Measurements from ENCODE around the gene DHRS12.

Gene DHRS12

GRCh38 chr13:51804295-51805172, 571 bp upstream of the DHRS12 start:
- DNase-seq (ENCODE audit: low read depth): no peak
- TF ChIP-seq CTCF (IDR thresholded peaks at IDR 0.05; ENCODE audit: control insufficient read depth, insufficient read depth, low read depth, low read length, missing control alignments): no peak
- peak overlapping the region; percentile 88 for H3K4me3 ChIP-seq (ENCODE audit: control insufficient read depth, low read depth, low read length)

GRCh38 chr13:51802631-51803418, 1.1 kb downstream of the DHRS12 start:
- no peak for TF ChIP-seq CTCF (IDR thresholded peaks at IDR 0.05; ENCODE audit: control insufficient read depth, insufficient read depth, low read depth, low read length, missing control alignments)
- no peak for DNase-seq (ENCODE audit: low read depth)
- H3K4me3 ChIP-seq (ENCODE audit: control insufficient read depth, low read depth, low read length): peak overlapping the region; percentile 88

- no peak for DNase-seq (ENCODE audit: low read depth)
- H3K4me3 ChIP-seq (ENCODE audit: control insufficient read depth, low read depth, low read length): no peak overlapping the region
- TF ChIP-seq CTCF (IDR thresholded peaks at IDR 0.05; ENCODE audit: control insufficient read depth, insufficient read depth, low read depth, low read length, missing control alignments): no peak
Measured at GRCh38 chr13:51801631-51802099, 2.3 kb downstream of the DHRS12 start.

GRCh38 chr13:51800486-51800885, 3.5 kb downstream of the DHRS12 start:
- DNase-seq (ENCODE audit: low read depth): no peak
- TF ChIP-seq CTCF (IDR thresholded peaks at IDR 0.05; ENCODE audit: control insufficient read depth, insufficient read depth, low read depth, low read length, missing control alignments): no peak
- no peak overlapping the region for H3K4me3 ChIP-seq (ENCODE audit: control insufficient read depth, low read depth, low read length)

- DNase-seq (ENCODE audit: low read depth): no peak
- H3K4me3 ChIP-seq (ENCODE audit: control insufficient read depth, low read depth, low read length): no peak overlapping the region
- no peak for TF ChIP-seq CTCF (IDR thresholded peaks at IDR 0.05; ENCODE audit: control insufficient read depth, insufficient read depth, low read depth, low read length, missing control alignments)
Measured at GRCh38 chr13:51799261-51799660, 4.7 kb downstream of the DHRS12 start.

- no peak overlapping the region for H3K4me3 ChIP-seq (ENCODE audit: control insufficient read depth, low read depth, low read length)
- DNase-seq (ENCODE audit: low read depth): no peak
- TF ChIP-seq CTCF (IDR thresholded peaks at IDR 0.05; ENCODE audit: control insufficient read depth, insufficient read depth, low read depth, low read length, missing control alignments): peak; percentile 49
Measured at GRCh38 chr13:51797664-51798488, 6.1 kb downstream of the DHRS12 start.
